Activated T-cell treated with anti-CD3 and anti-CD28 coated beads, Interleukin-2, amount 50 U/mL, for 48 hours (primary cell): ENCODE data around the gene SLC8A1.
"Not testable (repeated sequence)": the region's sequence is repeated elsewhere in the genome, so short reads cannot be mapped to it uniquely, and the experiment has no call there.

Experiments
- DNase-seq, 2 experiments: peaks; one replicate each; pipeline ENCODE4 v3.0.0-alpha.2; 2020

SLC8A1 gene

GRCh38 chr2:40097691-40098385 is 354.1 kb downstream of the SLC8A1 start:
- DNase-seq, result no peak

GRCh38 chr2:40096360-40096759 is 355.5 kb downstream of the SLC8A1 start:
- DNase-seq, result no peak

- DNase-seq, result no peak
Measured at GRCh38 chr2:40095000-40095399, 356.9 kb downstream of the SLC8A1 start.

GRCh38 chr2:40094451-40094850 is 357.4 kb downstream of the SLC8A1 start:
- no peak for DNase-seq

- no peak for DNase-seq
Measured at GRCh38 chr2:40093021-40093675, 358.7 kb downstream of the SLC8A1 start.

- DNase-seq, result no peak
Measured at GRCh38 chr2:40090044-40090443, 361.8 kb downstream of the SLC8A1 start.

- no peak for DNase-seq
Measured at GRCh38 chr2:40087927-40088326, 364.0 kb downstream of the SLC8A1 start.

- DNase-seq, result no peak
Measured at GRCh38 chr2:40087434-40087833, 364.5 kb downstream of the SLC8A1 start.

GRCh38 chr2:40085786-40086185 is 366.1 kb downstream of the SLC8A1 start:
- DNase-seq, result no peak

GRCh38 chr2:40073336-40073735 is 378.6 kb downstream of the SLC8A1 start:
- not testable (repeated sequence) for DNase-seq

GRCh38 chr2:40072442-40073232 is 379.3 kb downstream of the SLC8A1 start:
- DNase-seq, result peak in 1 of 2 experiments; percentile 14

GRCh38 chr2:40062381-40062780 is 389.5 kb downstream of the SLC8A1 start:
- no peak for DNase-seq

GRCh38 chr2:40049781-40050180 is 402.1 kb downstream of the SLC8A1 start:
- DNase-seq, result no peak

- no peak for DNase-seq
Measured at GRCh38 chr2:40048506-40048905, 403.4 kb downstream of the SLC8A1 start.

- DNase-seq, result no peak
Measured at GRCh38 chr2:40047406-40047805, 404.5 kb downstream of the SLC8A1 start.
